Testis (tissue), 2 donors: ENCODE data around the gene BANK1.

ENCODE experiments used
- POLR2A ChIP-seq: fragments of 450-650 bp; IDR thresholded peaks from one replicate; pipeline ENCODE4 v1.6.1; 2017; ENCODE audit warnings: antibody characterized with exemption, mild to moderate bottlenecking, moderate library complexity
- TF ChIP-seq, protein P1 (sequence below), 3 experiments: fragments of 450-650 bp in 2 of 3; fragments of 200-600 bp in 1 of 3; sonication (generic) in 1 of 3; IDR thresholded peaks; one replicate each; pipeline ENCODE4 v1.5.1; 2016 to 2019; ENCODE audit warnings: antibody characterized with exemption in 3 of 3, mild to moderate bottlenecking in 2 of 3, moderate library complexity in 1 of 3

DNA sequence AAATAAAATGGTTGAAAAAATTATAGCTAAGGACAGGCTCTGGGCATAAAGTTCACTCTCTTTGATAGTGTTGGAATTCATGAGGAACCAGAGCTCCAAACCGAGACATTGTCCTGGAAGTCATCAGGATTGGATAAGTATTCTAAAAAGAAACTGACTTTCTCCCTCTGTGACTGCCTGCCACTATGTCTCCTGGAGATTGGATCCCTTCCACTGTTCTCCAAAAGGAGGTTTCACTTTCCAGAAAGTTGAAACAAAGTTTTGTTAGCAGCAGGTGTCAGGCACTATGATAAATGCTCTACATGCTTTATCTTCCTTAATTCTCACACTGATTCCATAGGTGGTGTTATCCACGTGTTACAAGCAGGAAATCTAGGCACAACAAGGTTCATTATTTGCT is 16.8 kb downstream of the BANK1 start:
- TF ChIP-seq, protein P1, sequence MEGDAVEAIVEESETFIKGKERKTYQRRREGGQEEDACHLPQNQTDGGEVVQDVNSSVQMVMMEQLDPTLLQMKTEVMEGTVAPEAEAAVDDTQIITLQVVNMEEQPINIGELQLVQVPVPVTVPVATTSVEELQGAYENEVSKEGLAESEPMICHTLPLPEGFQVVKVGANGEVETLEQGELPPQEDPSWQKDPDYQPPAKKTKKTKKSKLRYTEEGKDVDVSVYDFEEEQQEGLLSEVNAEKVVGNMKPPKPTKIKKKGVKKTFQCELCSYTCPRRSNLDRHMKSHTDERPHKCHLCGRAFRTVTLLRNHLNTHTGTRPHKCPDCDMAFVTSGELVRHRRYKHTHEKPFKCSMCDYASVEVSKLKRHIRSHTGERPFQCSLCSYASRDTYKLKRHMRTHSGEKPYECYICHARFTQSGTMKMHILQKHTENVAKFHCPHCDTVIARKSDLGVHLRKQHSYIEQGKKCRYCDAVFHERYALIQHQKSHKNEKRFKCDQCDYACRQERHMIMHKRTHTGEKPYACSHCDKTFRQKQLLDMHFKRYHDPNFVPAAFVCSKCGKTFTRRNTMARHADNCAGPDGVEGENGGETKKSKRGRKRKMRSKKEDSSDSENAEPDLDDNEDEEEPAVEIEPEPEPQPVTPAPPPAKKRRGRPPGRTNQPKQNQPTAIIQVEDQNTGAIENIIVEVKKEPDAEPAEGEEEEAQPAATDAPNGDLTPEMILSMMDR (IDR thresholded peaks at IDR 0.05) = no peak
- TF ChIP-seq POLR2A = no peak
